SW 1271 (cell line): ENCODE data around the gene ZNF771.
"Not testable (repeated sequence)": the region's sequence is repeated elsewhere in the genome, so short reads cannot be mapped to it uniquely, and the experiment has no call there.

Source experiments
- DNase-seq, 2 experiments: peaks; one replicate each; lab custom pipeline; 2025; lab: John Stamatoyannopoulos, UW

The ZNF771 gene

DNA sequence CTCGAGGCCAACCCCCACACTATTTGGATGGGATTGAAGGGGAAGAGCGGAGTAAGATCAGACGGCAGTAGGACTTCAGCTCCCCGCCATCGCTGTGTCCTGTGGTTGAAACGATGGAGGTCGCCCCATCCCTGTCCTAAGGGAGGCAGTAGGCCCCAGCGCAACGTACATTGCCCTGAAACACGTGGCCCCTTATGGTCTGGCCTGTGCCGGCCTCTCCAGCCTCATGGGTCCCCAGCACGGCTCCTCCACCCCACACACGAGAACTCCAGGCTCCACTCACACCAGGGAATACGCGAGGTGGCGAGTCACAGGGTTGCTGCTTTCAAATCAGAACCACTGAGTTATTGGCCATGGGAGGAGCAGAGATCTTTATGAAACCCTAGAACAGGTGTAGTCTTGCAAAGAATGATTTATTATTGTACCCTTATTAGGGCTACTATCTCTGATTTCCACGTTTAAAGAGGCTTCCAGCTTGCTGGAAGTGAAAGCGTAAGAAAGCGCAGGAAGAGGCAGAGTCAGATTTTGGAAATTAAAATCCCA is 23.1 kb downstream of the ZNF771 start:
- no peak for DNase-seq

DNA sequence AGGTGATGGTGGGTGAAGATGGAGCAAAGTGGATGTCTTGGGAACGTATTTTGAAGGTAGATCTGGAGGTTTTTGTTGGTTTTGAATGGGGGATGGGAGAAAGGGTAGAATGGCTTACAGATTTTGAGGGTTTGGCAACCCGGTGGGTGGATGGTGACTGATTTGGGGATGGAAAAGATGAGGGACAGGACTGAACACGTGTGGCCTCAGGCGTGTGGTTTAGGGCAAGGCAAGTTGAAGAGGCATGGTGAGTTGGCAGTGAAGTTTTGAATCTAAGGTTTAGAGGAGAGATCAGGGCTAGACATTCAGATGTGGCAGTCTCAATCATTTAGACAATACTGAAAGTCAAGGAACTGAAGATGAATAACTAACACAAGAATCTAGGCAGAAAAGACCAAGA is 27.4 kb downstream of the ZNF771 start:
- no peak for DNase-seq

DNA sequence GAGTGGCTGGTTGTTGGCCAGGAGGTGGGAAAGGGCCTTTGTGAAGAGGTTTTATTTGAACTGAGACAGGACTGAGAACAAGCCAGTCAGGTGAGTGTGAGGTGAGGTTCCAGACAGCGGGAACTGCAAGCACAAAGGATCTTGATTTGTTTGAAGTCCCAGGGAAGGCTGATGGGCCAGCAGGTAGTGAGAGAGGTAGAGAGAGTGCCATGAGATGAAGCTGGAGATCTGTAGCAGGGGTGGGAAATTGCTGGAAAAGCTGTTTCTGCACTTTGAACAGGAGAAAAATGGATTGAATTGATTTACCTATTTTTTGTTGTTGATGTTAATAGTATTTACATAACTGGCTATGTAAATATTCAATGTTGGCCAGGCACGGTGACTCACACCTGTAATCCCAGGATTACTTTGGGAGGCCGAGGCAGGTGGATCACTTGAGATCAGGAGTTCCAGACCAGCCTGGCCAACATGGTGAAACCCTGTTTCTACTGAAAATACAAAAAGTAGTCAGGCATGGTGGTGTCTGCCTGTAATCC is 30.2 kb downstream of the ZNF771 start:
- DNase-seq = no peak

DNA sequence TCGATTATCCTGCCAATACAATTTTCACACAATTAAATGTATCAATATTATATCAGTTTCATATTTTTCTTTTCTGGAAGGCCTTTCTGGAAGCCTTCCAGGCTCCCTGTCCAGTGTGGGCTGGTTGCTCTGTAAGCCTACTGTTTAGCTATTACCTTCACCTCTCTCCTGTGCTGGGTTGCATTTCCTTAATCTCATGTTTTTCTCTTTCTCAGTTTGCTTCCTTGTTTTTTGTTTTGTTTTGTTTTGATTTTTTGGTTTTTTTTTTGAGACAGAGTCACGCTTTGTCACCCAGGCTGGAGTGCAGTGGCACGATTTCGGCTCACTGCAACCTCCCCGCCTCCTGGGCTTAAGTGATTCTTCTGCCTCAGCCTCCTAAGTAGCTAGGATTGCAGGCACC is 31.4 kb downstream of the ZNF771 start:
- no peak for DNase-seq

DNA sequence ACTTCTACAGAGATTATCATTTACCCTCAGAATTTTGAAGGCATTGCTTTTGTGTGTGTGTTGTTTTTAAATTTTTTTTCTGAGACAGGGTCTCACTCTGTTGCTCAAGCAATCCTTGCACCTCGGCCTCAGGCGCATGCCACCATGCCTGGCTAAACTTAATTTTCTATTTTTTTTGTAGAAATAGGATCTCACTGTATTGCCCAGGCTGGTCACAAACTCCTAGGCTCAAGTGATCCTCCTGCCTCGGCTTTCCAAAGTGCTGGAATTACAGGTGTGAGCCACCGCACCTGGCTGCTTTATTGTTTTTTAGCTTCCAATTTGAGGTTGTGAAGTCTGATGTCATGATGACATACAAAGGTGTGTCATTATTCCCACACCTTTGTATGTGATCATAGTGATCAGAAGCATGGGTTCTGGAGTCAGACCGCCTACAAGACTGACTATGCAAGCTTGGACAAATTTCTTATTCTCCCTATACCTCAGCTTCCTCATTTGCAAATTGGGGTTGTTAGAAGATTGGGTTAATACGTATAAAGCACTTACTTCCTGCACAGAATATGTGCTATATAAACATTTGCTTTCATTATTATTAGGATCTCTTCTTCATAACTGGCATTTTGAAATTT is 32.4 kb downstream of the ZNF771 start:
- no peak for DNase-seq

DNA sequence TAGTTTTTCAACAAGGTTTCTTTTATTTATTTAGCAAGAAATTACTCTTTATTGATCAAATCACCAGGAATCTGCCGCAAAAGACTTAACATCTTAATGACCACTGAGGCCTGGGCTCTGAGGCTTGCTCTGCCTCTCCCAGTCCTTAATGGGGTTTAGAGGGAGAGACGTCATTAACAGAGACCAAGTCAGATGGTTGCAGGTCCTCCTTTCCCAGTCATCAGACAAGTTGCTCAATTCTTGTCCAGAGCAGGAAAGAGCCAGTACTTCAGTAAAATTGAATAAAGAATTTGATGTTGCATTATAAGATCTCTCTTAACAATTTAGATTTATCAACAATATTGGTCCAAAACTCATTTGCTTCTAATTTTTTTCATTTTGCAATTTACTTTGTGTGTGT is 36.2 kb downstream of the ZNF771 start:
- DNase-seq = no peak

DNA sequence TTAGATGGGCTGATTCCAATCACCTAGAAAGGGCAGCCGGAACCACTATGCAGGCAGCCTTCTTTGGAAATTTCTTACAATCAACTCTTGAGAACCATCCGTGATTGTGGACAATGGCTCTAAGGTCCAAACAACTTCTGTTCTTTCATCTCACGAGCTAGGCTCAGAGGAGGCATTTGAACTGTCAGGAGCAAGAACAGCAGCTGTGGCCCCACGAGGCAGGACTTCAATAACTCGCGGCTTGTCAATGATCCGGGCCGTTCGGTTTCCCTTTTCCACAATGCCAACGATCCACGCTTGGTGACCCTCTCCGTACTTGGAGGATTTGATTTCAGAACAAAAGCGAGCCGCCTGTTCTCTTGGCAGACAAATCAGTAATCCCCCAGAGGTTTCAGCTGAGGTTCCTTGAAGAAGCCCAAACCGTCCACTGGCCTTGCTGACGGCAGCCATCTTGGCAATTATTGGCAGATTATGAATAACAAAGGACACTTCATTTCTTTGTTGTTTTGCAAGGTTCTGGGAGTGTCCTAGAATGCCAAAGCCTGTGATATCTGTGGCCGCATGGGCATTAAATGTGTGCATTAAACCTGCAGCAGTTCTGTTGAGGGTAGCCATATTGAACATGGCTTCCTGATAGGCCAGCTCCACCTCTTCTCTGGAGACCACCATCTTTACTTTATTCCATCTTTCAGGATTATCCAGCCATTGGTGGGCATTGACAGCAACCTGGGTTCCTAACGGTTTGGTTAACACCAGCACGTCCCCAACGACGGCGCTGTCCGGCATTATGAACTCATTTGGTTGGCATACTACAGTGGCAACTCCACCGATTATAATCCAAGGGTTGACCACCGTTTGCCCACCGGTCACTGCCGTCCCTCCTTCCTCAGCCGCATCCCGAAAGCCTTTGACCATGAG is 37.1 kb downstream of the ZNF771 start:
- no peak for DNase-seq

DNA sequence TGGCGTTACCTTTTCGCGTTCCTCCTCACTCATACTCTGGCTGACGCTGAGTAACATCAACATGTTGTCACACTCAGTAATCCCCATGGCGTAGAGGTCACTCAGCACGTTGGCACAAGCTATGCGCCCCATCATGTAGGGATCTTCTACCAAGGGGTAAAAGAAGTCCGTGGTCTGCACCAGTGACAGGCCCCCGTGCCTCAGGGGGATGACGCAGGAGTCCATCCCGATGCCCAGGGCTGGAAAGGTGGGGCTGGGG is 37.7 kb downstream of the ZNF771 start:
- no peak for DNase-seq

DNA sequence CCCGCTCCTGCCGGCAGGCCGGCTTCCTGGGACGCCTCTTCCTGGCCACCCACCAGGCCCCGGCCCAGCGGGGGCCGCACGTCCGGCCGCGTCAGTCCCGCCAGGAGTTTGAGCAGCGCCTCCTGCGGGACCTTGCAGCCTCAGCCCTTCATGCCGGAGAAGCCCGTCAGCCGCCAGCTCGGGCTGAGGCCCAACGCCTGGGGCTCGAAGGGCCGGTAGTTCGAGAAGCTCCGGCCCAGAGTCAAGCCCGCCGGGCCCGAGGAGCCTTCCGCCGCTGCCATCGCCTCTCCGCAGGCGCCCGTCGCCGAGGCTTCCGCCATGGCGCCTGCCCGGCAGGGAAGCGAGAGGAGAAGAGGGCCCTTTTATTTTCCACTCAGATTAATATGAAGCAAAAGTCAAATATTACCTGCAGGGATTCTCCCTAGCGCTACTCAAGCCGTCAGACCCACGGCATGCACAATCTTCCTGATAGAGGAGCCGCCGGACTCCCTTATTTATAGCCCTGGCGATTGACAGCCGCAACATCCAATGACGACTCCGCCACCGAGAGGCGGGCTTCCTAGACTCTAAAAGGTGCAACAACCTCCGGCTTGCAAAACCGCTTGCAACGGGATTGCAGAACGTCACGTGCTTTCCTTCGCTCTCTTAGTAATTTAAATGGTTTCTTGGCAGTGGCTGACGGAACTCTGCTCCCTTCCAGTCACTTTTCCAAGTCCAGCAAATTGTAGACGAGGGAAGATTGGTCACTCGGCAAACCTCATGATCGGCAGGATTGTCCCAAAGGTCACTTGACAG is 38.2 kb downstream of the ZNF771 start, which contains the start of gene SEPHS2:
SEPHS2 (minus strand) TSS at position 467 of the 795 bp plus-strand sequence; CDS start at position 320, 147 bp downstream.
- peak; percentile 89 to 94 for DNase-seq

DNA sequence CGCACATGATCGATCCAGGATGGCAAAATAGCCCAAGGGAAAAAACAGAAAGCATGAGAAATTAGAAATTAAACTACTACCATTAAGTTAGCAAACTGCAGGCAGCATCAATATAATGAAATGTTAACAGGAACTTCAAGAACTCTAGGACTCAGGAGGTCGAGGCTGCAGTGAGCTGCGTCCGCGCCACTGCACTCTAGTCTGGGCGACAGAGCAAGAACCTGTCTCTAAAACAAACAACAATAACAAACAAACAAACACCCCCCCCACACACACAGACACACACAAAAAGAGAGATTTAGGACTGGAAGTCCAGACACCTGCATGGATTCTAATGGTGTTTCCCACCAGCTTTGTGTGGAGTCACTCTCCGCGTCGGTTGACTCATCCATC is 38.8 kb downstream of the ZNF771 start:
- no peak for DNase-seq

DNA sequence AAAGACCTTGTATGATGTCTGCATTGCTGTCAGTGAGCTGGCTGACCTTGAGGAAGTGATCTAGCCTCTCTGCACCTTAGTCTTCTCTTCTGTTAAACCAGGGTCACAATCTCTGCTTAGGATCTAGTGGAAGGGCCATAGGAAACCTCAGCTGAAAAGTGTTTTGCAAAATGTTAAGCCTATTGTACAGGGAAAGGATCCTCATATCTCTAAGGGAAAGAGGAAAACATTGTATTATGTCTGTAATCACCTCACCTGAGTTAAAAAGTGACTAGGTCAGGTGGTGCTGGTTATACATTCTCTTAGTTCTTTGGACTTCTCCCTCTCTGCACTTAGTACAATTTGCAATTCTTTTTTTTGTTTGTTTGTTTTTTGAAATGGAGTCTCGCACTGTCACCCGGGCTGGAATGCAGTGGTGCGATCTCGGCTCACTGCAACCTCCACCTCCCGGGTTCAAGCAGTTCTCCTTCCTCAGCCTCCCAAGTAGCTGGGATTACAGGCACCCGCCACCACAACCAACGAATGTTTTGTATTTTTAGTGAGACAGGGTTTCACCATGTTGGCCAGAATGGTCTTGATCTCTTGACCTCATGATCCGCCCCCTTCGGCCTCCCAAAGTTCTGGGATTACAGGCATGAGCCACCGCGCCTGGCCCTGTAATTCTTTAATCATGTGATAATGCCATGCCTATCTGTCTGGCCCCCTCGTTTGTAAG is 40.3 kb downstream of the ZNF771 start:
- no peak for DNase-seq

DNA sequence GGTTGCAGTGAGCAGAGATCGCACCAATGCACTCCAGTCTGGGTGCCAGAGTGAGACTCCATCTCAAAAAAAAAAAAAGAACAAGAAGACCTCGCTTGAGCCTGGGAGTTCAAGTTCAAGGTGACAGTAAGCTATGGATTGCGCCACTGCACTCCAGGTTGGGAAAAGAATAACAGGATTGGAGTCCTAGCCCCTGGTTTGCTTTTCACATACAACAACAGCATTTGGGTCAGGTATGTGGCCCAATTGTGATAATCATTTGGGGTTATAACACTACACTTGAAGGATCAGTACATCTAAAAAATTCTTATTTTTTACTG is 41.7 kb downstream of the ZNF771 start:
- no peak for DNase-seq

DNA sequence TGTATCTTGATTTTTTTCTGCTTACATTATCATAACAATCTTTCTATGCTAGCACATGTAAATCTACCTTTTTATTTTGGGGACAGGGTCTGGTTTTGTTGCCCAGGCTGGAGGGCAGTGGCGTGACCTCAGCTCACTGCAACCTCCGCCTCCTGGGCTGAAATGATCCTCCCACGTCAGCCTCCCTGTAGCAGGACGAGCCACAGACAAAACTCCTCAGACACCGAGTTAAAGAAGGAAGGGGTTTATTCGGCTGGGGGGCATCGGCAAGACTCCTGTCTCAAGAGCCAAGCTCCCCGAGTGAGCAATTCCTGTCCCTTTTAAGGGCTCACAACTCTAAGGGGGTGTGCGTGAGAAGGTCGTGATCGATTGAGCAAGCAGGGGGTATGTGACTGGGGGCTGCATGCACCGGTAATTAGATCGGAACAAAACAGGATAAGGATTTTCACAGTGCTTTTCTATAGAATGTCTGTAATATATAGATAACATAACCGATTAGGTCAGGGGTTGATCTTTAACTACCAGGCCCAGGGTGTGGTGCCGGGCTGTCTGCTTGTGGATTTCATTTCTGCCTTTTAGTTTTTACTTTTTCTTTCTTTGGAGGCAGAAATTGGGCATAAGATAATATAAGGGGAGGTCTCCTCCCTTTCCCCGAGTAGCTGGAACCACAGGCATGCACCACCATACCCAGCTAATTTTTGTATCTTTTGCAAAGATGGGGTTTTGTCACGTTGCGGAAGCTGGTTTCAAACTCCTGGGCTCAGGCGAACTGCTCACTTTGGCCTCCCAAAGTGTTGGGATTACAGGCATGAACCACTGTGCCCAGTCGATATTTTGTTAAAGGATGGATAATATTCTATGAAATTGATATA is 45.5 kb downstream of the ZNF771 start:
- not testable (repeated sequence) for DNase-seq

DNA sequence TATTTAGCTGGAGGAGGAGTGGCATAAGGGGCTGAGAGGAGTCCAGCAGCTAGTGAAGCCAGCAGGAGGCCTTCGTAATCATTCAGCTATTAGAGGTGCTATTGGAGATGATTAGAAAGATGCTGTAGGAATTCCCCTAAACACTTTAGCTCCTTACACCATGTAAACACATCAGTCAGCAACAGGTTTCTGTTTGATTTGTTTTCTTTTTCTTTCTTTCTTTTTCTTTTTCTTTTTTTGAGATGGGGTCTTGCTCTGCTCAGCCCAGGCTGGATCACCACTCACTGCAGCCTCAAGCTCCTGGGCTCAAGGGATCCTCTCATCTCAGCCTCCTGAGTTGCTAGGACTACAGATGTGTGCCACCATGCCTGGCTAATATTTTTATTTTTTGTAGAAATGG is 48.9 kb downstream of the ZNF771 start:
- DNase-seq = no peak

DNA sequence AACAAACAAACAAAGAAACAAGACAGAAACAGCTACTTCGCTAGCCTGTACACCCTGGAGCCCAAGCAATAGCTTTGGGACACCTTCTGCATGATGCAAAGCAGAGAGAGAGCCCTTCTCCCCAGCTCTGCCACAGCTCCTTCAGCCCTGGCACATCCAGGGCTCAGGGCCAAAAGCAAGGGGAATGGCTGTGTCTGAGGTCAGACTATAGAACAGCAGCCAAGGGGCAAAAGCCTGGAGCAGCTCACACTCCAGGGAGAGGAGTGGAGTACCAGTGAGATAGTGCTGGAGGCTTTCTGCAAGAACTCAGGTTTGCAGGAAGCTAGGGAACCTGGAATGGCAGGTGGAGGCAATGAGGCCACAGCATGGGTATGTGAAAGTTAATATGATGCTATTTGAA is 49.9 kb downstream of the ZNF771 start:
- DNase-seq = no peak

DNA sequence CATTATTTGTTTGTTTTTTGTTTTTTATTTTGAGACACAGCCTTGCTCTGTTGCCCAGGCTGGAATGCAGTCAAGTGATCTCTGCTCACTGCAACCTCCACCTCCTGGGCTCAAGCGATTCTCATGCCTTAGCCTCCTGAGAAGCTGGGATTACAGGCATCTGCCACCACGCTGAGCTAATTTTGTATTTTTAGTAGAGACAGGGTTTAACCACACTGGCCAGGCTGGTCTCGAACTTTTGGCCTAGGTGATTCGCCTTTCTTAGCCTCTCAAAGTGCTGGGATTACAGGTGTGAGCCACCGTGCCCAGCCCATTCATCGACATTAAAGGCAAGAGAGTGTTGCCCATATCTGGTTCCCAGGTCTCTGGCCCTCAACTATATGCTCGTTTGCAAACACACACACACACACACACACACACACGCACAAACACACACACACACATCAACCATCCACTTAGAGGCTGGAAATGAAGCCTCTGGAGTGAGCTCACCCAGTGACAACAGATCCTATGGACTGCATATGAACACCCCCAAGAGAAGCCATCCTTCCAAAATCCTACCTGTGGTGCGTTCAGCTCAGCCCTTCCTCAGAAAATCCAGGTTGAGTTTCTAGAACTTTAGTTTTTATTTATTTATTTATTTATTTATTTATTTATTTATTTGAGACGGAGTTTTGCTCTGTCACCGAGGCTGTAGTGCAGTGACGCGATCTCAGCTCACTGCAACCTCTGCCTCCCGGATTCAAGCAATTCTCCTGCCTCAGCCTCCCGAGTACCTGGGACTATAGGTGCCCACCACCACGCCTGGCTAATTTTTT is 50.5 kb downstream of the ZNF771 start:
- DNase-seq = no peak

DNA sequence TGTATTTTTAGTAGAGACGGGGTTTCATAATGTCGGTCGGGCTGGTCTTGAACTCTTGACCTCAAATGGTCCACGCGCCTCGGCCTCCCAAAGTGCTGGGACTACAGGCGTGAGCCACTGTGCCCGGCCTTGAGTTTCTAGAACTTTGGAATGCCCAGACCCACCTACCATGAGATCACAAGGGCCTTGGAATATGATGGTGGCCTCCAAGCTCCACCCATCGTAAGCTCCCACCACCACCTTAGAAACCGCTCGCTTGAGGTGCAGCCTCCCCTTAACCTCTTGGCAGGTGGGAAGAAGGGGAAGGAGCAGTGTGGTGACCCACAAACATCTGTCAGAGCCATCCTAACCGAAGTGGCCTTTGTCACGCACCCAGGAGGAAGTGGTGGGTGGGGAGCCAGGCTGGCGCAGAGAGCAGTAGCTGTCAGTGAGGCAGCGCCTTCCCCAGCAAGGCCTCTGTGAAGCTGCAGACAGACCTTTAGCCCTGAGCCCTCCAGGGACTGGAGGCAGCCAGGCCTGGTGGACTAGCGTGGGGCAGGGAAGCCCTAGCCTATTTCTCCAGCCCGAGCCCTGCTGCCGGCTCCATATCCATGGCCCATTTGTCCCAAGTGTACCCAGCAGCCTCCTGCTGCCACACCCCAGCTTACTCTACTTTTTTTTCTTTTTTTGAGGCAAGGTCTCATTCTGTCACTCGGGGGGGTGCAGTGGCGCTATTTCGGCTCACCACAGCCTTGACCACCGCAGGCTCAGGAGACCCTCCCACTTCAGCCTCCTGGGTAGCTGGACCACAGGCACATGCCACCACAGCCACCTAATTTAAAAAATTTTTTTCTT is 51.4 kb downstream of the ZNF771 start:
- DNase-seq = no peak

DNA sequence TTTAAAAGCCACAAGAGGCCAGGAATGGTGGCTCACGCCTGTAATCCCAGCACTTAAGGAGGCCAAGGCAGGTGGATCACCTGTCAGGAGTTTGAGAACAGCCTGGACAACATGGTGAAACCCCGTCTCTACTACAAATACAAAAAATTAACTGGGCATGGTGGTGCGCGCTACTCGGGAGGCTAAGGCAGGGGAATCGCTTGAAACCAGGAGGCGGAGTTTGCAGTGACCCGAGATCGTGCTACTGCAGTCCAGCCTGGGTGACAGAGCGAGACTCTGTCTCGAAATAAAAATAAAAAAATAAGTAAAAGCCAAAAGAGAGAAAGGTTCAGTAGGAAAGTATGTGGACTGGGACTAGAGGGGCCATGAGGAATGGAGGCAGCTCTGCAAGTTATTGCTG is 52.0 kb downstream of the ZNF771 start:
- DNase-seq = no peak

DNA sequence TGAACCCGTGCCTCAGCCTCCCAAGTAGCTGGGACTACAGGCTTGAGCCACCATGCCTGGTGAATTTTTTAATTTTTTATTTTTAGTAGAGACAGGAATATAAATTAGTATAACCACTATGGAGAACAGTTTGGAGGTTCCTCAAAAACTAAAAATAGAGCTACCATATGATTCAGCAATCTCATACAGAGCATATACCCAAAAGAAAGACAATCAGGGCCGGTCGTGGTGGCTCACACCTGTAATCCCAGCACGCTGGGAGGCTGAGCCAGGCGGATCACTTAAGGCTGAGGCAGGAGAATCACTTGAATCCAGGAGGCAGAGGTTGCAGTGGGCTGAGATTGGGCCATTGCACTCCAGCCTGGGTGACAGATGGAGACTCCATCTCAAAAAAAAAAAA is 54.0 kb downstream of the ZNF771 start:
- DNase-seq = not testable (repeated sequence)
